Stomach (tissue), 4 donors: ENCODE data around the gene TCEA2.

Experiments used
- CTCF ChIP-seq, 7 experiments: fragments of 450-650 bp in 4 of 7; fragments of 200-600 bp in 3 of 7; sonication (generic) in 3 of 7; IDR thresholded peaks; one replicate each; pipeline ENCODE4 v1.5.1; 2016 to 2019; ENCODE audit warnings: antibody characterized with exemption in 7 of 7, control low read depth in 2 of 7, mild to moderate bottlenecking in 1 of 7
- EP300 ChIP-seq: sonication (generic); formaldehyde crosslinking; IDR thresholded peaks from one replicate; pipeline ENCODE4 v1.6.1; 2017; ENCODE audit warnings: antibody characterized with exemption
- POLR2A ChIP-seq, 4 donors: fragments of 450-650 bp; IDR thresholded peaks; one replicate each; pipeline ENCODE4 v1.6.1; 2016; ENCODE audit warnings: antibody characterized with exemption in 4 of 4, control low read depth in 2 of 4, mild to moderate bottlenecking in 1 of 4, moderate library complexity in 1 of 4
- POLR2AphosphoS5 ChIP-seq, 3 donors: sonication (generic); formaldehyde crosslinking; IDR thresholded peaks; one replicate each; pipeline ENCODE4 v1.6.1; 2016; ENCODE audit warnings: antibody characterized with exemption in 3 of 3

GRCh38 chr20:64083804-64084684 lies 21.0 kb downstream of the TCEA2 start, which contains the start of gene LKAAEAR1:
- no peak for TF ChIP-seq POLR2A (IDR thresholded peaks at IDR 0.05)
- no peak for TF ChIP-seq CTCF (IDR thresholded peaks at IDR 0.05)
- TF ChIP-seq POLR2AphosphoS5 (IDR thresholded peaks at IDR 0.05) = no peak
- no peak for TF ChIP-seq EP300
